ENCODE data around the gene IL23A.

The IL23A gene

DNA sequence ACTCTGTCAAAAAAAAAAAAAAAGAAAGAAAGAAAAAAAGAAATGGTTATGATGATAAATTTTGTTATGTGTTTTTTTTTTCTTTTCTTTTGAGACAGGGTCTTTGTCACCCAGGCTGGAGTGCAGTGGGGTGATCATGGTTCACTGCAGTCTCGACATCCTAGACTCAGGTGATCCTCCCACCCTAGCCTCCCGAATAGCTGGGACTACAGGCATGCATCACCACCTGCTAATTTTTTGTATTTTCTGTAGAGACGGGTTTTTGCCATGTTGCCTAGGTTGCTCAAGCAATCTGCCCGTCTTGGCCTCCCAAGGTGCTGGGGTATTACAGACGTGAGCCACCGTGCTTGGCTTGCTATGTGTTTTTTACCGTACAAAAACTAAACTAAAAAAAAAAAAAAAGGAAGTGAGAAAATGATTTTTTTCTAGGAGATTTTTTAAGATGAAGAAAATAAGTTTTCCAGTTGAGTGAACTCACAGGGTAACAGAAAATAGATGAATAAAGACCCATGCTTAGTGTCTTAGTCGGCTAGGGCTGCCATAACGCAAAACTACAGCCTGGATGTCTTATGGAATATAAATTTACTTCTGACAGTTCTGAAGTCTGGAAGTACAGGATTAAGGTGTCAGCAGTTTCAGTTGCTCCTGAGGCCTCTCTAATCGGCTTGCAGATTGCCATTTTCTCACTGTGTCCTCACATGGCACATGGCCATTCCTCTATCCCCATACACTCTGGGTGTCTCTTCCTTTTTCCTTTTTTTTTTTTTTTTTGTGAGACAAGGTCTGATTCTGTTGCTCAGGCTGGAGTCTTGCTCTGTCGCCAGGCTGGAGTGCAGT is 37.1 kb downstream of the IL23A start:
- no peaks in the 10 kb centered on the region for H3K36me3 ChIP-seq (ENCODE audit: control insufficient read depth, insufficient read depth, low read length)
- no peaks in the 10 kb centered on the region for H3K27me3 ChIP-seq (ENCODE audit: control insufficient read depth, insufficient read depth, low read length)
- no peaks in the 10 kb centered on the region for H3K4me1 ChIP-seq (ENCODE audit: control insufficient read depth, insufficient read depth, low read length)
- H3K9me3 ChIP-seq (ENCODE audit: control insufficient read depth, low read length): no peaks in the 10 kb centered on the region
- H3K4me3 ChIP-seq (ENCODE audit: low read length): no peak overlapping the region
- H3K9ac ChIP-seq (ENCODE audit: low read length): no peak overlapping the region

DNA sequence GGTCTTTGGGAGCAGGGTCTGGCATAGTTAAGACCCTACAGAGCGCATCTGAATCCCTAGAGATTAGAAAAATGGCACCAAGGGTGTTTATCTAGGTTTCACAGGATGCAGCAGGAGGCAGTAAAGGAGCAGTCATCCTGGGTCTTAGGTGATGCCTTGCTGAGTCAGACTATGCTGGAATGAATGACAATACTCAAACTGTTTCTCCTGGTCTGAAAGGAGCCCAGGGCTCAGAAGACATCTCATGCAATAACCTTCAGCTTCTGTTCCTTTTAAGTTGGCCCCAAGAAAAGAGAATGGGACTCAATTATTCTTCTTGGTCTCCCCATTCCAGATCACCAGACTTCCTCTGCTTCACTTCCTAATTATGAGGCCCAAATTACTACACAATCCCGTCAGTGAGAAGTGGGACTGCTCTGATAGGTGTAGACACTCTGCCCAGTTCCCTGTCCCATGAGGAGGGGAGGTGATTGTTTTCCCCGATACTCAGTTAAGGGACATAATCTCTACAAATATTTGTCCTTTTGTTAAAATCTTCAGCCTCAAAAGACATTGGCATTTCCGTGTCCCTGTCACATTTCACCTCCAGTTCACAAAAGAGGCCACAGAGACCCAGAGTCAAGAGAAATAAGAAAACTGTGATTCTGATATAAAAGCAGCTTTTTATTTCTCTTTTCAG is 38.8 kb downstream of the IL23A start:
- no peaks in the 10 kb centered on the region for H3K27me3 ChIP-seq (ENCODE audit: control insufficient read depth, insufficient read depth, low read length)
- H3K4me1 ChIP-seq (ENCODE audit: control insufficient read depth, insufficient read depth, low read length): no peaks in the 10 kb centered on the region
- no peak overlapping the region for H3K9ac ChIP-seq (ENCODE audit: low read length)

DNA sequence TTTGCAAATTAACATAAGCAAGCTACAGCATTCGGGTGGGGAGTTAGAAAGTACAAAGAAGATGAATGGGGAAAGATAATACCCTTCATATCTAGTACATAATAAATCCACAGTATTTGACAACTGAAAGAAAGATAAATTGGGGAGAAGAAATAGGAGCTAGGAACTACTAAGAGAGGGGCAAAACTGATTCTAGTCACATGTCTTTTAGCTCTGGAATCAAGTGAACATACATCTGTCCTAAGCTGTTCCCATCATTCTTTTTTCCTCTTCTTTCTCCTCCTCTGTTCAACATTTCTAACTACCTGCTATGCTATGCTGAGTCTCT is 39.3 kb downstream of the IL23A start:
- H3K9me3 ChIP-seq (ENCODE audit: control insufficient read depth, low read length): no peaks in the 10 kb centered on the region
- no peaks in the 10 kb centered on the region for H3K36me3 ChIP-seq (ENCODE audit: control insufficient read depth, insufficient read depth, low read length)
- no peaks in the 10 kb centered on the region for H3K4me1 ChIP-seq (ENCODE audit: control insufficient read depth, insufficient read depth, low read length)
- no peaks in the 10 kb centered on the region for H3K27me3 ChIP-seq (ENCODE audit: control insufficient read depth, insufficient read depth, low read length)
- no peak overlapping the region for H3K4me3 ChIP-seq (ENCODE audit: low read length)
- no peak overlapping the region for H3K9ac ChIP-seq (ENCODE audit: low read length)

More for the DNA sequence above, 38.8 kb downstream of the IL23A start:
- no peaks in the 10 kb centered on the region for H3K9me3 ChIP-seq (ENCODE audit: control insufficient read depth, low read length)
- no peaks in the 10 kb centered on the region for H3K36me3 ChIP-seq (ENCODE audit: control insufficient read depth, insufficient read depth, low read length)
- no peak overlapping the region for H3K4me3 ChIP-seq (ENCODE audit: low read length)

DNA sequence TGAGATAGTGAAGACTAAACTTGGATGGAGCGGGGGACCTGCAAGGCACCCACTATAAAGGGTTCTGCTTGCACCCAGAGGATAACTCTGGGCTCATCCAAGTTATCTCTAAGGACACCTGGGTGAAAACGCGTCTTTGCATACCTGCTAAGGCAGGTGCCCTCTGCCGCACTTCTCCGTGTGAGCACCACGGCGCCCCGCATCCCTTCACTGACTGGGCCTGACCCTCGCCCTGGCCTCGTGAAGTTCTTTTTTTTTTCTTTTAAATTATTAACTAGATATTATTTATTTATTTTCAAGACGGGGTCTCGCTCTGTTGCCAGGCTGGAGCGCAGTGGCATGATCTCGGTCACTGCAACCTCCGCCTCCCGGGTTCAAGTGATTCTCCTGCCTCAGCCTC is 43.9 kb downstream of the IL23A start:
- no peak overlapping the region for H3K4me3 ChIP-seq (ENCODE audit: low read length)
- no peaks in the 10 kb centered on the region for H3K9me3 ChIP-seq (ENCODE audit: control insufficient read depth, low read length)

DNA sequence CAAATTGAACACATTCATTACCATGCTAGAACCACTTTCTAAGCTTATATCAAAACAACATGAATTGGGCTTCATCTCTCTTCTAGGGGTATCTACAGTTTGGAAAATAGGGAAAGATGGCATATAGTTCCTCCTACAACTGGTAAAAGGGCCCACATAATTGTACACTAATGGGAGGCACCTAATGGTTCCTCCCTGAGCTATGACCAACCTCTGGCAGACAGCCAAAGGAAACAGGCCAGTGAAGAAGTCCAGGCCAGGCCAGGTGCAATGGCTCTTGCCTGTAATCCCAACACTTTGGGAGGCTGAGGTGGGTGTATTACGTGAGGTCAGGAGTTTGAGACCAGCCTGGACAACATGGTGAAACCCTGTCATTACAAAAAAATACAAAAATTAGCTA is 47.2 kb downstream of the IL23A start:
- no peaks in the 10 kb centered on the region for H3K4me1 ChIP-seq (ENCODE audit: control insufficient read depth, insufficient read depth, low read length)
- H3K4me3 ChIP-seq (ENCODE audit: low read length): no peak overlapping the region
- no peaks in the 10 kb centered on the region for H3K27me3 ChIP-seq (ENCODE audit: control insufficient read depth, insufficient read depth, low read length)
- H3K36me3 ChIP-seq (ENCODE audit: control insufficient read depth, insufficient read depth, low read length): no peaks in the 10 kb centered on the region
- H3K9ac ChIP-seq (ENCODE audit: low read length): no peak overlapping the region
- H3K9me3 ChIP-seq (ENCODE audit: control insufficient read depth, low read length): no peaks in the 10 kb centered on the region

More for the DNA sequence above, 43.9 kb downstream of the IL23A start:
- H3K27me3 ChIP-seq (ENCODE audit: control insufficient read depth, insufficient read depth, low read length): no peaks in the 10 kb centered on the region
- no peaks in the 10 kb centered on the region for H3K36me3 ChIP-seq (ENCODE audit: control insufficient read depth, insufficient read depth, low read length)
- H3K4me1 ChIP-seq (ENCODE audit: control insufficient read depth, insufficient read depth, low read length): no peaks in the 10 kb centered on the region
- H3K9ac ChIP-seq (ENCODE audit: low read length): no peak overlapping the region

DNA sequence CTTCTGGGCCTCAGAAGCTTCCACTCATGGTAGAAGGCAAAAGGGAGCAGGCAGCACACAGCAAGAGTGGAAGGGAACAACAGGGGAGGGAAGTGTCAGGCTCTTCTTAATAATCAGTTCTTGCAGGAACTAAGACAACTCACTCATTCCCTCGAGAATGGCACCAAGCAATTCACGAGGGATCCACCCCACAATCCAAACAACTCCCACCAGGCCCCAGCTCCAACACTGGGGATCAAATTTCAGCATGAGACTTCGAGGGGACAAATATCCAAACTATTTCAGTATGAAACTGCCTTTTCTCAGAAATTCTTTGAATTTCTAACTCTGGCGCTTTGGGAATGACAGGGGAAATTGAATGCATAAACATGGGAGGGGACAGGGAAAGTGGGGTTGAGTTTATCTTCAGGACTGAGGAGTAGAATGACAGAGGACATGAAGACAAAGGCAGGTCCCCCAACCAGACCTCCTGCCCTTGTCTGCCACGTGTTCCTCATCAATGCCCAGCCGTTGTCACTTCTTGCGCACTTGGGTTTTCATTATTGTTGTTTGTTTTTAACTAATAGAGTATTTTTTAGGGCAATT is 48.6 kb downstream of the IL23A start:
- H3K9ac ChIP-seq (ENCODE audit: low read length): no peak overlapping the region
- H3K4me3 ChIP-seq (ENCODE audit: low read length): no peak overlapping the region
- no peaks in the 10 kb centered on the region for H3K9me3 ChIP-seq (ENCODE audit: control insufficient read depth, low read length)
- H3K36me3 ChIP-seq (ENCODE audit: control insufficient read depth, insufficient read depth, low read length): no peaks in the 10 kb centered on the region
- H3K4me1 ChIP-seq (ENCODE audit: control insufficient read depth, insufficient read depth, low read length): no peaks in the 10 kb centered on the region
- no peaks in the 10 kb centered on the region for H3K27me3 ChIP-seq (ENCODE audit: control insufficient read depth, insufficient read depth, low read length)

DNA sequence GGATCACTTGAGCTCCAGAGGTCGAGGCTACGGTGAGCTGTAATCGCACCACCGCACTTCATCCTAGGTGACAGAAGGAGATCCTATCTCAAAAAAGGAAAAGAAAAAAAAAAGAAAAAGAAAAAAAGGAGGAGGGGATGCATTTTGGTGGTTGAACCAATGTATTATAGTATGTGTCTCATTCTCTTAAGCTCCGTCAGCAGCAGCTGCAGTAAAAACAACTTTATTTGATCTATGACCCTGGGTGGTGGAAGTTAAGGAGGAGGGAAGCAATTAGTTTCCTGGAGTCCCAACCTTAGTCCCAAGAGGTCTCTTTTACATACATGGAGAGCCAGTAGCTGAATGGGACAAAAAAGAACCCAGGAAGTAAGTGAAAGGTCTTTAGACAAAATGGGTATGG is 50.7 kb downstream of the IL23A start:
- H3K9ac ChIP-seq (ENCODE audit: low read length): no peak overlapping the region
- H3K36me3 ChIP-seq (ENCODE audit: control insufficient read depth, insufficient read depth, low read length): no peaks in the 10 kb centered on the region
- no peaks in the 10 kb centered on the region for H3K9me3 ChIP-seq (ENCODE audit: control insufficient read depth, low read length)
- no peak overlapping the region for H3K4me3 ChIP-seq (ENCODE audit: low read length)
- H3K4me1 ChIP-seq (ENCODE audit: control insufficient read depth, insufficient read depth, low read length): no peaks in the 10 kb centered on the region
- no peaks in the 10 kb centered on the region for H3K27me3 ChIP-seq (ENCODE audit: control insufficient read depth, insufficient read depth, low read length)

Data from mucosa of stomach (tissue), 1 donor.